Measurements from ENCODE around the gene GOLGA8O. TPM values are rescaled to one million over a fixed set of nuclear protein-coding genes. Genes with fewer than 3 reads are reported as not detected.
"Not testable (repeated sequence)": the region's sequence is repeated elsewhere in the genome, so short reads cannot be mapped to it uniquely, and the experiment has no call there.

GOLGA8O gene
- total RNA-seq (0.12 and 0.73 TPM in 2 replicates), polyA plus RNA-seq (0.07 and 0.18 TPM in 2 replicates)

- H3K4me1 ChIP-seq (ENCODE audit: insufficient read depth); H3K27me3 ChIP-seq; H3K36me3 ChIP-seq (replicated peaks; ENCODE audit: insufficient read depth, low read depth); H3K4me2 ChIP-seq; H2AFZ ChIP-seq; DNase-seq (ENCODE audit: low spot score); H3K9me2 ChIP-seq (replicated peaks; ENCODE audit: insufficient read depth); H3K9me3 ChIP-seq (ENCODE audit: low read depth); H3K79me2 ChIP-seq; H3K4me3 ChIP-seq; H3K27ac ChIP-seq; H4K20me1 ChIP-seq (ENCODE audit: insufficient read depth, poor library complexity, severe bottlenecking): not testable (repeated sequence)
- no CpG with 5 or more reads among the region's 7 CpGs for WGBS (ENCODE audit: low lambda C conversion rate, missing lambda C conversion rate)
Measured at GRCh38 chr15:32455534-32455933, at the start of gene GOLGA8O. Gene GOLGA8O, minus strand, starts transcription at chr15:32455634. Its CDS starts 98 bp downstream, at chr15:32455536.

GRCh38 chr15:32504152-32504811, 48.8 kb upstream of the GOLGA8O start:
- H3K9me2 ChIP-seq (replicated peaks; ENCODE audit: insufficient read depth); H3K4me3 ChIP-seq; H3K4me2 ChIP-seq; H3K9me3 ChIP-seq (ENCODE audit: low read depth); H3K27ac ChIP-seq; H4K20me1 ChIP-seq (ENCODE audit: insufficient read depth, poor library complexity, severe bottlenecking); H3K27me3 ChIP-seq; H3K79me2 ChIP-seq; H3K36me3 ChIP-seq (replicated peaks; ENCODE audit: insufficient read depth, low read depth); H3K4me1 ChIP-seq (ENCODE audit: insufficient read depth); H2AFZ ChIP-seq; DNase-seq (ENCODE audit: low spot score): not testable (repeated sequence)
- no CpG with 5 or more reads among the region's 8 CpGs for WGBS (ENCODE audit: low lambda C conversion rate, missing lambda C conversion rate)

- not testable (repeated sequence) for DNase-seq (ENCODE audit: low spot score); H3K9me3 ChIP-seq (ENCODE audit: low read depth); H3K4me1 ChIP-seq (ENCODE audit: insufficient read depth); H3K36me3 ChIP-seq (replicated peaks; ENCODE audit: insufficient read depth, low read depth); H3K79me2 ChIP-seq; H3K27ac ChIP-seq; H3K9me2 ChIP-seq (replicated peaks; ENCODE audit: insufficient read depth); H2AFZ ChIP-seq; H3K4me2 ChIP-seq; H4K20me1 ChIP-seq (ENCODE audit: insufficient read depth, poor library complexity, severe bottlenecking); H3K4me3 ChIP-seq; H3K27me3 ChIP-seq
- WGBS (ENCODE audit: low lambda C conversion rate, missing lambda C conversion rate): 65% methylated on average over 1 of the region's 1 CpG
Measured at GRCh38 chr15:32502946-32503345, 47.5 kb upstream of the GOLGA8O start.

- H3K27ac ChIP-seq; DNase-seq (ENCODE audit: low spot score); H2AFZ ChIP-seq; H3K4me3 ChIP-seq; H3K4me1 ChIP-seq (ENCODE audit: insufficient read depth); H4K20me1 ChIP-seq (ENCODE audit: insufficient read depth, poor library complexity, severe bottlenecking); H3K4me2 ChIP-seq; H3K9me2 ChIP-seq (replicated peaks; ENCODE audit: insufficient read depth); H3K36me3 ChIP-seq (replicated peaks; ENCODE audit: insufficient read depth, low read depth); H3K27me3 ChIP-seq; H3K79me2 ChIP-seq; H3K9me3 ChIP-seq (ENCODE audit: low read depth): not testable (repeated sequence)
- WGBS (ENCODE audit: low lambda C conversion rate, missing lambda C conversion rate): no CpG with 5 or more reads among the region's 4 CpGs
Measured at GRCh38 chr15:32492768-32493167, 37.3 kb upstream of the GOLGA8O start.

- H3K4me1 ChIP-seq (ENCODE audit: insufficient read depth); H4K20me1 ChIP-seq (ENCODE audit: insufficient read depth, poor library complexity, severe bottlenecking); H3K9me3 ChIP-seq (ENCODE audit: low read depth); H2AFZ ChIP-seq; H3K27me3 ChIP-seq; DNase-seq (ENCODE audit: low spot score); H3K27ac ChIP-seq; H3K4me3 ChIP-seq; H3K9me2 ChIP-seq (replicated peaks; ENCODE audit: insufficient read depth); H3K4me2 ChIP-seq; H3K36me3 ChIP-seq (replicated peaks; ENCODE audit: insufficient read depth, low read depth); H3K79me2 ChIP-seq: not testable (repeated sequence)
- WGBS (ENCODE audit: low lambda C conversion rate, missing lambda C conversion rate): 98% methylated on average over 5 of the region's 12 CpGs
Measured at GRCh38 chr15:32486474-32486873, 31.0 kb upstream of the GOLGA8O start.

- not testable (repeated sequence) for H3K4me1 ChIP-seq (ENCODE audit: insufficient read depth); H4K20me1 ChIP-seq (ENCODE audit: insufficient read depth, poor library complexity, severe bottlenecking); DNase-seq (ENCODE audit: low spot score); H3K9me3 ChIP-seq (ENCODE audit: low read depth); H2AFZ ChIP-seq; H3K36me3 ChIP-seq (replicated peaks; ENCODE audit: insufficient read depth, low read depth); H3K4me2 ChIP-seq; H3K27ac ChIP-seq; H3K27me3 ChIP-seq; H3K4me3 ChIP-seq; H3K9me2 ChIP-seq (replicated peaks; ENCODE audit: insufficient read depth); H3K79me2 ChIP-seq
- whole genome bisulfite sequencing (ENCODE audit: low lambda C conversion rate, missing lambda C conversion rate): 54% methylated on average over 4 of the region's 6 CpGs
Measured at GRCh38 chr15:32483377-32483776, 27.9 kb upstream of the GOLGA8O start.

GRCh38 chr15:32481683-32482082, 26.2 kb upstream of the GOLGA8O start:
- H3K4me1 ChIP-seq (ENCODE audit: insufficient read depth); H3K4me2 ChIP-seq; H2AFZ ChIP-seq; H3K27ac ChIP-seq; H3K79me2 ChIP-seq; H3K9me3 ChIP-seq (ENCODE audit: low read depth); H3K36me3 ChIP-seq (replicated peaks; ENCODE audit: insufficient read depth, low read depth); DNase-seq (ENCODE audit: low spot score); H3K9me2 ChIP-seq (replicated peaks; ENCODE audit: insufficient read depth); H3K4me3 ChIP-seq; H4K20me1 ChIP-seq (ENCODE audit: insufficient read depth, poor library complexity, severe bottlenecking); H3K27me3 ChIP-seq: not testable (repeated sequence)
- WGBS (ENCODE audit: low lambda C conversion rate, missing lambda C conversion rate): no CpG with 5 or more reads among the region's 5 CpGs

GRCh38 chr15:32468076-32468475, 12.6 kb upstream of the GOLGA8O start:
- WGBS (ENCODE audit: low lambda C conversion rate, missing lambda C conversion rate): 98% methylated on average over 23 of the region's 23 CpGs
- H3K27me3 ChIP-seq; H3K36me3 ChIP-seq (replicated peaks; ENCODE audit: insufficient read depth, low read depth); H2AFZ ChIP-seq; H3K9me2 ChIP-seq (replicated peaks; ENCODE audit: insufficient read depth); H3K4me3 ChIP-seq; H3K9me3 ChIP-seq (ENCODE audit: low read depth); H3K4me1 ChIP-seq (ENCODE audit: insufficient read depth); H3K27ac ChIP-seq; H3K4me2 ChIP-seq; H3K79me2 ChIP-seq; H4K20me1 ChIP-seq (ENCODE audit: insufficient read depth, poor library complexity, severe bottlenecking): not testable (repeated sequence)
- peak; percentile 1 for DNase-seq (ENCODE audit: low spot score)
